ENCODE data around the gene CYP51A1.
"Not testable (repeated sequence)": the region's sequence is repeated elsewhere in the genome, so short reads cannot be mapped to it uniquely, and the experiment has no call there.

Gene CYP51A1

DNA sequence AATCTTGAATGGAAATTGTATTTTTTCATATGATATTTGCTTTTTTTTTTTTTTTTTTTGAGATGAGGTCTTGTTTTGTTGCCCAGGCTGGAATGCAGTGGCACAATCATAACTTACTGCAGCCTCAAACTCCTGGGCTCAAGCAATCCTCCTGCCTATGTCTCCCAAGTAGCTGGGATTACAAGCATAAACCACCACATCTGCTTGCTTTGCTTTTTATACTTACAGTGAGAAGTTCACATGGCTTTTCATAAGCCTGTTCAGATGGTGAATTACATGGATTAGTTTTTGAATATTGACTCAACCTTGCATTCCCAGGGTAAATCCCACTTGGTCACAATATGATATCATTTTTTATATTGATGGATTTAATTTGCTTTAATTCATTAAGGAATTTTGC lies 22.7 kb upstream of the CYP51A1 start:
- peak; percentile 66 for DNase-seq (ENCODE audit: low read depth)
- TF ChIP-seq, protein P1, sequence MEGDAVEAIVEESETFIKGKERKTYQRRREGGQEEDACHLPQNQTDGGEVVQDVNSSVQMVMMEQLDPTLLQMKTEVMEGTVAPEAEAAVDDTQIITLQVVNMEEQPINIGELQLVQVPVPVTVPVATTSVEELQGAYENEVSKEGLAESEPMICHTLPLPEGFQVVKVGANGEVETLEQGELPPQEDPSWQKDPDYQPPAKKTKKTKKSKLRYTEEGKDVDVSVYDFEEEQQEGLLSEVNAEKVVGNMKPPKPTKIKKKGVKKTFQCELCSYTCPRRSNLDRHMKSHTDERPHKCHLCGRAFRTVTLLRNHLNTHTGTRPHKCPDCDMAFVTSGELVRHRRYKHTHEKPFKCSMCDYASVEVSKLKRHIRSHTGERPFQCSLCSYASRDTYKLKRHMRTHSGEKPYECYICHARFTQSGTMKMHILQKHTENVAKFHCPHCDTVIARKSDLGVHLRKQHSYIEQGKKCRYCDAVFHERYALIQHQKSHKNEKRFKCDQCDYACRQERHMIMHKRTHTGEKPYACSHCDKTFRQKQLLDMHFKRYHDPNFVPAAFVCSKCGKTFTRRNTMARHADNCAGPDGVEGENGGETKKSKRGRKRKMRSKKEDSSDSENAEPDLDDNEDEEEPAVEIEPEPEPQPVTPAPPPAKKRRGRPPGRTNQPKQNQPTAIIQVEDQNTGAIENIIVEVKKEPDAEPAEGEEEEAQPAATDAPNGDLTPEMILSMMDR (conservative IDR thresholded peaks at IDR 0.05; ENCODE audit: low read length), result no peak
- H3K4me3 ChIP-seq (ENCODE audit: low read length), result no peak overlapping the region

GRCh38 chr7:92155108-92155739 lies 20.9 kb upstream of the CYP51A1 start:
- H3K4me3 ChIP-seq (ENCODE audit: low read length), result no peak overlapping the region
- TF ChIP-seq, protein P1 (conservative IDR thresholded peaks at IDR 0.05; ENCODE audit: low read length), result no peak
- DNase-seq (ENCODE audit: low read depth), result no peak

DNA sequence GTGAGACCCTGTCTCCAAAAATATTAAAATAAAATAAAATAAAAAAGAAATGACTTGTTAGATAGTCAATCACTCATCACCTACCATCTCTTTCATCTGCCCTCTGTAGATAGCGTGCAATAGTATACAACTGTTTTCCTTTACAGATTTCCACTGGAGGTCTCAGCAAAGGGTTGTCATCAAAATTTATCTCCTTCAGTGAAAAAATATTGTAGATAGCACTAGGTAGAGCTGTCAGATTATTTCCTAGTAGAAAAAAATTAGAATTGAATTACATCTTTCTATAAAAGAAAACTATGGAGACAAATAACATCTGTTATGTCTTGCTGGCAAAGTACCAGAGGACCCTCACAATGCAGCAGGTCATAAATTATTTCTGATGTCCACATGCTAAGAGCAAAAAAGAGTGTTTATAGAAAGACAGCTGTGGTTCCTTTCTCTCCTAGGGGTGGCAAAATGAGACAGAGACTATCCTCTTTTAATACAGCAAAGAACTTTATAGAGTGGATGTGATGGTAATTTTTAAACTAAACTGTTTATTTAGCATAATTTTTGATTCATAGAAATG lies 16.3 kb upstream of the CYP51A1 start:
- TF ChIP-seq, protein P1 (conservative IDR thresholded peaks at IDR 0.05; ENCODE audit: low read length), result no peak
- no peak for DNase-seq (ENCODE audit: low read depth)
- H3K4me3 ChIP-seq (ENCODE audit: low read length), result no peak overlapping the region

GRCh38 chr7:92149736-92150239 lies 15.5 kb upstream of the CYP51A1 start:
- TF ChIP-seq, protein P1 (conservative IDR thresholded peaks at IDR 0.05; ENCODE audit: low read length), result no peak
- no peak for DNase-seq (ENCODE audit: low read depth)

GRCh38 chr7:92143192-92143880 lies 9.1 kb upstream of the CYP51A1 start:
- not testable (repeated sequence) for H3K4me3 ChIP-seq (ENCODE audit: low read length); DNase-seq (ENCODE audit: low read depth)

More at GRCh38 chr7:92149736-92150239, 15.5 kb upstream of the CYP51A1 start:
- no peak overlapping the region for H3K4me3 ChIP-seq (ENCODE audit: low read length)

DNA sequence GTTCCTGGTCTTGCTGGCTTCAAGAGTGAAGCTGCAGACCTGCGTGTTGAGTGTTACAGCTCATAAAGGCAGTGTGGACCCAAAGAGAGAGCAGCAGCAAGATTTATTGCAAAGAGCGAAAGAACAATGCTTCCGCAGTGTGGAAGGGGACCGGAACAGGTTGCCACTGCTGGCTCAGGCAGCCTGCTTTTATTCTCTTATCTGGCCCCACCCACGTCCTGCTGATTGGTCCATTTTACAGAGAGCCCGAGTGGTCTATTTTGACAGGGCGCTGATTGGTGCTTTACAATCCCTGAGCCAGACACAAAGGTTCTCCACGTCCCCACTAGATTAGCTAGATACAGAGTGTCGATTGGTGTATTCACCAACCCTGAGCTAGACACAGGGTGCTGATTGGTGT lies 8.5 kb upstream of the CYP51A1 start:
- not testable (repeated sequence) for DNase-seq (ENCODE audit: low read depth); H3K4me3 ChIP-seq (ENCODE audit: low read length)

DNA sequence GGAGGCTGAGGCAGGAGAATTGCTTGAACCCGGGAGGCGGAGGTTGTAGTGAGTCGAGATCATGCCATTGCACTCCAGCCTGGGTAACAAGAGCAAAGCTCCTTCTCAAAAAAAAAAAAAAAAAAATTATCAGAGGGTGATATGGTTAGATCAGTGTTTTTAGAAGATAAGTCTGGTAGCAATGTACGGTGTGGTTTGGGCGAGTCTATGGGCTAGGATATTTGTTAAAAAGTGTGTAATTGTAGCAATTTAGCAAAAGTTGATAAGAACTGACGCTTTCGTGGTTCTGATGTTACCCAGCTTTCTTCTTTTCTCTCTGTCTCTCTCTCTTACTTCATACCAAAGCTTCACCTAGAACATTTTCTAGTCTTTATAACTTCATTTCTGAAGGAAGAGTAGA lies 6.9 kb upstream of the CYP51A1 start:
- TF ChIP-seq, protein P1 (conservative IDR thresholded peaks at IDR 0.05; ENCODE audit: low read length), result no peak
- H3K4me3 ChIP-seq (ENCODE audit: low read length), result no peak overlapping the region
- no peak for DNase-seq (ENCODE audit: low read depth)

DNA sequence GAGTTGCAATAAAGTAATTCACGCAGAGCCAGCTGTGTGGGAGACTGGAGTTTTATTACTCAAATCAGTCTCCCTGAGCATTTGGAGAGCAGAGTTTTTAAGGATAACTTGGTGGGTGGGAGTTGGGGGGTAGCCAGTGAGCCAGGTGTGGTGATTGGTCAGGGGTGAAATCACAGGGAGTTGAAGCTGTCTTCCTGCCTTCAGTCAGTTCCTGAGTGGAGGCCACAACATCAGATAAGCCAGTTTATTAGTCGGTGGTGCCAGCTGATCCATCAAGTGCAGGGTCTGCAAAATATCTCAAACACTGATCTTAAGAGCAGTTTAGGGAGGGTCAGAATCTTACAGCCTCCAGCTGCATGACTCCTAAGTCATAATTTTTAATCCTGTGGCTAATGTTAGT lies 3.3 kb upstream of the CYP51A1 start:
- DNase-seq (ENCODE audit: low read depth), result no peak
- TF ChIP-seq, protein P1 (conservative IDR thresholded peaks at IDR 0.05; ENCODE audit: low read length), result no peak
- no peak overlapping the region for H3K4me3 ChIP-seq (ENCODE audit: low read length)

Measured in AG10803 (cell line).